NCI-H748 treated with DMSO at 0.1 percent for 48 hours (cell line): ENCODE results near the gene SLC12A6.
"Not testable (repeated sequence)": the region's sequence is repeated elsewhere in the genome, so short reads cannot be mapped to it uniquely, and the experiment has no call there.

ENCODE experiments used
- DNase-seq: peaks from one replicate; lab custom pipeline; 2025; lab: John Stamatoyannopoulos, UW

SLC12A6 gene

GRCh38 chr15:34193272-34193671 lies 144.3 kb downstream of the SLC12A6 start:
- not testable (repeated sequence) for DNase-seq

GRCh38 chr15:34188711-34189110 lies 148.9 kb downstream of the SLC12A6 start:
- no peak for DNase-seq

- DNase-seq, result no peak
These were observed 151.9 kb downstream of the SLC12A6 start for GRCh38 chr15:34185666-34186065.

GRCh38 chr15:34182942-34183341 lies 154.6 kb downstream of the SLC12A6 start:
- no peak for DNase-seq
